SK-N-MC (cell line): Measurements from ENCODE around the gene CD276.

Experiments used
- DNase-seq: peaks from one replicate; pipeline ENCODE4 v3.0.0-alpha.2; 2011; ENCODE audit warnings: low read depth, low spot score
- H3K27ac ChIP-seq: fragments of 200-600 bp; sonication (generic); 2 replicates; pipeline ENCODE4 v1.5.1; 2016; ENCODE audit warnings: mixed run types
- H3K36me3 ChIP-seq: fragments of 200-600 bp; sonication (generic); 2 replicates; pipeline ENCODE4 v1.6.1; 2017; ENCODE audit warnings: antibody characterized with exemption, low read length, mixed read lengths; ENCODE audit not compliant: insufficient read depth
- H3K4me3 ChIP-seq: fragments of 200-600 bp; sonication (generic); 2 replicates; pipeline ENCODE4 v1.5.1; 2016
- H3K9ac ChIP-seq: fragments of 200-600 bp; sonication (generic); 2 replicates; pipeline ENCODE4 v1.8.0; 2017; ENCODE audit warnings: mixed run types, mixed read lengths; ENCODE audit not compliant: insufficient read length
- H3K9me3 ChIP-seq: fragments of 200-600 bp; sonication (generic); 2 replicates; pipeline ENCODE4 v1.6.1; 2017; ENCODE audit warnings: low read depth, mild to moderate bottlenecking, antibody characterized with exemption, low read length, moderate library complexity, mixed read lengths
- EZH2 ChIP-seq: fragments of 200-600 bp; sonication (generic); IDR thresholded peaks from one replicate; pipeline ENCODE4 v1.6.1; 2017; ENCODE audit warnings: antibody characterized with exemption
- FOXP2 ChIP-seq: optimal IDR thresholded peaks from 2 replicates; pipeline ENCODE3; 2011; ENCODE audit warnings: mild to moderate bottlenecking, moderate library complexity; ENCODE audit not compliant: insufficient read depth; ENCODE audit errors: extremely low read length, control extremely low read depth
- POLR2AphosphoS5 ChIP-seq: IDR thresholded peaks from 2 replicates; pipeline ENCODE4 v1.6.1; 2012; ENCODE audit warnings: mild to moderate bottlenecking, low read depth, low read length, borderline replicate concordance

CD276 gene

DNA sequence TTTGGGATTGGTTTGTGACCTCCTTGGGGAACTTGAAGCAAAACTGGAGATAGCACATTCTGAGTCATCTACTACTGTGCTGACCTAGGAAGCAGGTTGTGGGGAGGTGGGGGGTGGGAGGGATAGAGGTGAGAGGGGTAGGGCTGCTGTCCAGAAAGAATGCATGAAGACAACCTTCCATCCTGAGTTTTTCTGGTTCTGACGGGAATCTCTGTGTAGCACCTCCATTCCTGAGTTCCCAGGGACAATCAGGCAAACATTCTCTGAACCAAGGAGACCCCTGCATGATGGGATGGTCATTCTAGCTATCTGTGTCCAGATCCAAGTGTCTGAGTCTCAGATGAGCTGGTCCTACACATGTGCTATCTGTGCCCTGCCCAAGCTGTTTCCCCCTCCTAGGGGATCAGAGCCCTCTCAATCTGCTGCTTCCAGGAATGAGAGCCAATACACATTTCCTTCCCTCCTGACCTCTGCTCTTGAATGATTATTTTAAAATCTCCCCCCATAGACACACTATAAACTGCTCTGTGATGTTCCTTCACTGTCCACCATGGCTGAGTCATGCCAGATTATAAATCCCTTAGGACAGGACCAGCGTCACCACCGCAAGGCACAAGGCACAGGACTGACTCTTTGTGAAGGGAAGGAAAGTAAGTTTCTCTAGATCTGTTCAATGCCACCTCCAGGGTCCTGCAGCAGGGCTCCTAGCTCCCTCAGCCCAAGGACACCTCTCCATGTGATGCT is 2.2 kb upstream of the CD276 start:
- no peak overlapping the region for H3K4me3 ChIP-seq
- no peak overlapping the region for H3K9ac ChIP-seq
- H3K9me3 ChIP-seq = no peaks in the 10 kb centered on the region
- no peak for TF ChIP-seq EZH2
- no peak for TF ChIP-seq POLR2AphosphoS5
- no peak for TF ChIP-seq FOXP2
- DNase-seq = no peak
- no peaks in the 10 kb centered on the region for H3K36me3 ChIP-seq
- no peak overlapping the region for H3K27ac ChIP-seq

DNA sequence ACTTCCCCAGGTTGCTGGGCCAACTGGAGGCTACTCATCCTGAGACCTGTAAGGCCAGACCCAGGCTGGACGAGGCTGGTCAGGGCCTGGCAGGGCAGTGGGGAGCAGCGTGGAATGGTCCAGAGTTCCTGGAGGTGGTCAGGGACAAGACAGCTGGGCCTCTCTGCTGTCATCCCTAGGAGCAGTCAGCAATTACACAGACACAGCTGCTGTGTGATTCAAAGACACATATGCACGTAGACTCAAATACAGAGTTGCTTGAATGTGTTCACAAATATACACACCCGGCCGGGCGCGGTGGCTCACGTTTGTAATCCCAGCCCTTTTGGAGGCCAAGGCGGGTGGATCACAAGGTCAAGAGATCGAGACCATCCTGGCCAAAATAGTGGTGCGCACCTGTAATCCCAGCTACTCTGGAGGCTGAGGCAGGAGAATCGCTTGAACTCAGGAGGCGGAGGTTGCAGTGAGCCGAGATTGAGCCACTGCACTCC is 1.5 kb upstream of the CD276 start:
- Histone ChIP-seq H3K27ac (no peak overlapping the region), H3K36me3 (no peaks in the 10 kb centered on the region), H3K9ac (no peak overlapping the region), H3K9me3 (no peaks in the 10 kb centered on the region), H3K4me3 (no peak overlapping the region)
- DNase-seq = no peak
- TF ChIP-seq FOXP2 (no peak), POLR2AphosphoS5 (no peak), EZH2 (no peak)

DNA sequence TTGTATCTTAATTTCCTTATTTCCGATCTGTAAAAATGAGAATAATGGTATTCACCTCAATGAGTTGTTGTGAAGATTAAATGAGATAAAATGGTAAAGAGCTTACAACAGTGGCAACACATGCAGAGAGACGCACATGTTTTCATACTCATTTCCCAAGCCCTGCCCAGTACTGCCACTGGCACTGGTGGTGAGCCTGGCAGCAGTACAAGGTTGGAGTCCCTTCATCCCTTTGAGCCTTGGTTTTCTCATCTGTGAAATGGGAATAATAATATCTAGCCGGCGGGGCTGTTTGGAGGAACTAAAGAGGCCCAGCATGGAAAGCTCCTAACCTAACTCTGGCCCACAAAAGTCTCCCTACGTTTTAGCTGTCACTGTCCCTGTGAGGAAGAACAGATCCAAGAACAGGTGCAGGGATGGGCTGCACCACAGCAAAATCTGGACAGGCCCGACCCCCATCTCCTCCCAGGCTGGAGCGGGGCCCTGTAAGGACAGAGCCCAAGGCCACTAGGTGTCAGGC is 866 bp upstream of the CD276 start:
- DNase-seq = no peak
- no peak overlapping the region for H3K27ac ChIP-seq
- no peak for TF ChIP-seq FOXP2
- TF ChIP-seq POLR2AphosphoS5 = no peak
- no peak for TF ChIP-seq EZH2
- peak overlapping the region; percentile 92 for H3K4me3 ChIP-seq
- no peak overlapping the region for H3K9ac ChIP-seq
- H3K9me3 ChIP-seq = no peaks in the 10 kb centered on the region
- H3K36me3 ChIP-seq = no peaks in the 10 kb centered on the region

DNA sequence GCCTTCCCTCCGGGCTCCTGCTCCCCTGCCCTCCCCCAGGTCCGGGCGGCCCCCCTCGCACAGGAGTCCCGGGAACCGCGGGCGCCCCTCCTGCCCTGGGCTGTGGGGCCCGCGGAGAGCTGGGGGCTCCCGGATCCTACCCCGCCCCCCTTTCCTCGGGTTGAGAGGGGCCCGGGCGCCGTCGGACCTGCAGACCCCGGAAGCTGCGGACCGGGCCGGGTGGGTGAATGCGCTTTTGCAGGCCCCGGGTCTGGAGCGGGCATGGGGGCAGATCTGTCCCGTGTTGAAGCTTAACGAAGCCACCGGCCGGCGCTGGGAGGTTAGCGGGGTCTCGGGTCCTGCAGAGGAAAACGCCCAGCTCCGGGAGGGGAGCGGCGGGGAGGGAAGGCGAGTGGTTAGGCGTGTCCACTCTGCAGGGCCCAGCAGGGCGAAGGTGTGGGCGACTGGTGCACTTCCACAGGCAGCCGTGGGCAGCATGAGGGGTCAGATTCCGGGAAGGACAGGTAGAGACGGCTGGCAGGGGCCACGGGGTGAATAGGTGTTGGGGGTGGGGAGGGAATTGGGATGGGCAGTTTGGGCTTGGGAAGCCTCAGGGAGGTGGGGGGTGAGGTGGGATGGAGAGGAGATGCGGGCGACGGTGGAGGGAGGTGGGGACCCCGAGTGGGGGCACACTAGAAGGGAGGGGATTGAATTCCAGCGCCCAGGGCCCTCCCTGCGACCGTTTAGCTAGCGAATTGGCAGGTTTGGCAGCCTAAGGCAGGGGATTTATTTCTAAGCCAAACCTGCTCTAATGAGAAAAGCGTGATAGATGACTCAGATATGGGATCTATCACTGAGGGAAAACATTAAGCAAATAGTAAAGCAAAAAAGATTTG is 635 bp downstream of the CD276 start:
- TF ChIP-seq POLR2AphosphoS5 (no peak), FOXP2 (no peak), EZH2 (no peak)
- Histone ChIP-seq H3K9ac (peak overlapping the region; percentile 82), H3K27ac (no peak overlapping the region), H3K4me3 (peak overlapping the region; percentile 92), H3K9me3 (no peaks in the 10 kb centered on the region), H3K36me3 (no peaks in the 10 kb centered on the region)
- DNase-seq = no peak

DNA sequence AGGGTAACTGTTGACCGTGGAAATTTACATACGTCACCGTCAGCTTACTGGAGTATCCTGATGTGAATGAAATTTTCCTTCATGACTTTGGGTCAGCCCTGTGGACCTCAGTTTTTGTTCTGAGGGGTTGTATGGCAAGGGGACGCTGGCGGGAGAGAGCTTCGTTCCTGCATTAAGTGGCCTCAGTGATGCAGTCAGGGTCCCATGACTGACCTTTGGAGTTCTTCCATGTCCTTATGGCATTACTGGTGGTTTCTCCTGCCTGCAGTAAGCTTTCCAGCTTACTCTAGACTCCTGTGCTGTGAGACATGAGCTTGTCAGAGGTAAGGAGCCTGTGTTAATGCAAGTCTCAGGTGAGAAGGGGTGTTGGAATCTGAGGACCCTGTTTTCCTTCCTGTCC is 1.8 kb downstream of the CD276 start:
- Histone ChIP-seq H3K9me3 (no peaks in the 10 kb centered on the region), H3K27ac (no peak overlapping the region), H3K4me3 (no peak overlapping the region; the same call in 1 of the 2 replicates), H3K9ac (no peak overlapping the region), H3K36me3 (no peaks in the 10 kb centered on the region)
- no peak for DNase-seq
- TF ChIP-seq POLR2AphosphoS5 = no peak
- TF ChIP-seq EZH2 = no peak
- TF ChIP-seq FOXP2 = no peak

DNA sequence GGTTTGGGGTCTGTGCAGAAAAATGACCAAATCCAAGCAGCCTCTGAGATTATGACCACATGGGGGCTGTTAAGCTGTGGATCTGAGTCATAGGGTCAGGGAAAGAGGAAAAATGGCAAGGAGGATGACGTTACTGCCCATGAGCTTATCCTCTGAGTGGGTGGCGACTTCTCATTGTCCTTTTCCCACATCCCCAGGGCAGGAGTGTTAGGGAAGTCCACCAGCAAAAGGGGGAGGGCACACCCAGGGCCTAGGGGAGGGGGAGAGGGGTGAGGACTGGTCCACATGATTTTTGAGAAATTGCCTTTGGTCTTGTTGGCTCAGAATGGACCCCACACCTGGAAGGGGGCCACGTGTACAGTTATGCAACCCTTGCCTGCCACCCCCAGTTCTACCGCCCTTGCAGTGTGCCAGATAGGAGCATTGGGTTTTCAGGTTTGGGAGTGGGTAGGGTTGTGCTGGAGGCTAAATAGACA is 2.6 kb downstream of the CD276 start:
- no peak overlapping the region for H3K27ac ChIP-seq
- no peak for DNase-seq
- no peak overlapping the region for H3K4me3 ChIP-seq
- TF ChIP-seq POLR2AphosphoS5 (no peak), FOXP2 (no peak), EZH2 (no peak)
- H3K9me3 ChIP-seq = no peaks in the 10 kb centered on the region
- no peak overlapping the region for H3K9ac ChIP-seq
- H3K36me3 ChIP-seq = no peaks in the 10 kb centered on the region

DNA sequence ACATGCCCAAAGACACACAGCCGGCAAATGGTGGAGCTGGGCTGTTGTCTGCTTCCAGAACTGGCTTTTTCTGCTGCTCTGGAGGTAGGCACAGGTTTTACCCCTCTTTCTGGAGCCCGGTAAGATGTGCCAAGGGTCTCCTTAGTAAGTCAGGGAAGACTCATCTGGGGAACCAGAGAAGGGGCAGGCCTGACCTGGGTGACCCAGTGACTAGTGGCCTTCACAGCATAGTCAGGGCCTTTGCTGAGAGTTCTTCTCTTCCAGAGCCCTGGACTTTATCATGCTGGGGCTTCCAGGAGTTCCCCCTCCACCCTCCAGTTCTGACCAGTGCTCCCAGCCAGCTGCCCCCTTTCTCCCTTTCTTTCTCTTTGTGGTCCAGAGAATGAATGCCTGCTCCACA is 3.2 kb downstream of the CD276 start:
- no peaks in the 10 kb centered on the region for H3K36me3 ChIP-seq
- TF ChIP-seq POLR2AphosphoS5 (no peak), EZH2 (no peak), FOXP2 (no peak)
- DNase-seq = no peak
- no peak overlapping the region for H3K27ac ChIP-seq
- H3K9ac ChIP-seq = no peak overlapping the region
- H3K4me3 ChIP-seq = no peak overlapping the region
- H3K9me3 ChIP-seq = no peaks in the 10 kb centered on the region

DNA sequence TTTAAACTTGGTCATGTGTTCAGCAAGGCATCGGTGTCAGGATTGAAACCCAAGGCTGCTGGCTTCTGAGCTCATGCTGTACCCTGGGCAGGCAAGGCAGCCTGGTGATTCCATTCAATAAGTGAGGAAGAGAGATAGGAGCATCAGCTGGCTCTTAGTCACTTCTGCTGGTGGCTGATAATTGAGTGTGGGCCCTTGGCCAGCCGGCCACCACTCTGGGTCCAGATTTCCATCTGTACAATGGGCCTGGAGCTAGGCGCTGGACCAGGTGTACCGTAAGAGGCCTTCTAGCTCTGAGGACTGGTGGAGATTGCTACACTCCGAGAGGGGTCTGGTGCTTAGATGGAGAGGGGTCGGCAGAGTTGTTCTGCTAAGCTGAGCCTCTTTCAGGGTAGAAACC is 4.3 kb downstream of the CD276 start:
- Histone ChIP-seq H3K4me3 (no peak overlapping the region), H3K36me3 (no peaks in the 10 kb centered on the region), H3K27ac (no peak overlapping the region), H3K9me3 (no peaks in the 10 kb centered on the region), H3K9ac (no peak overlapping the region)
- no peak for DNase-seq
- TF ChIP-seq EZH2 (no peak), POLR2AphosphoS5 (no peak)
